ENCODE results near the gene USP17L13.
"Not testable (repeated sequence)": the region's sequence is repeated elsewhere in the genome, so short reads cannot be mapped to it uniquely, and the experiment has no call there.

Gene USP17L13, protein sequence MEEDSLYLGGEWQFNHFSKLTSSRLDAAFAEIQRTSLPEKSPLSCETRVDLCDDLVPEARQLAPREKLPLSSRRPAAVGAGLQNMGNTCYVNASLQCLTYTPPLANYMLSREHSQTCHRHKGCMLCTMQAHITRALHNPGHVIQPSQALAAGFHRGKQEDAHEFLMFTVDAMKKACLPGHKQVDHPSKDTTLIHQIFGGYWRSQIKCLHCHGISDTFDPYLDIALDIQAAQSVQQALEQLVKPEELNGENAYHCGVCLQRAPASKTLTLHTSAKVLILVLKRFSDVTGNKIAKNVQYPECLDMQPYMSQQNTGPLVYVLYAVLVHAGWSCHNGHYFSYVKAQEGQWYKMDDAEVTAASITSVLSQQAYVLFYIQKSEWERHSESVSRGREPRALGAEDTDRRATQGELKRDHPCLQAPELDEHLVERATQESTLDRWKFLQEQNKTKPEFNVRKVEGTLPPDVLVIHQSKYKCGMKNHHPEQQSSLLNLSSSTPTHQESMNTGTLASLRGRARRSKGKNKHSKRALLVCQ

GRCh38 chr4:9224596-9224995 lies at the start of gene USP17L13:
TSS of gene USP17L13 (plus strand) at chr4:9224896. CDS start at chr4:9224896, 0 bp downstream.
- H3K27me3 ChIP-seq (replicated peaks; ENCODE audit: insufficient read depth, low read length); H3F3A ChIP-seq (ENCODE audit: insufficient read depth, low read length); H2AFZ ChIP-seq (ENCODE audit: low read length); H3K4me2 ChIP-seq (ENCODE audit: low read depth, low read length); H3K9me3 ChIP-seq (replicated peaks; ENCODE audit: insufficient read depth, low read length); H3K27ac ChIP-seq (ENCODE audit: low read length); H4K20me1 ChIP-seq (ENCODE audit: insufficient read depth, low read length); H3K4me1 ChIP-seq (ENCODE audit: low read length); DNase-seq; H3K9ac ChIP-seq (ENCODE audit: low read length); H3K79me2 ChIP-seq (ENCODE audit: low read length); H3K36me3 ChIP-seq (replicated peaks; ENCODE audit: insufficient read depth, low read length); H3K4me3 ChIP-seq (ENCODE audit: low read length); H3K9me2 ChIP-seq (replicated peaks; ENCODE audit: insufficient read depth, low read length): not testable (repeated sequence)

- not testable (repeated sequence) for DNase-seq; H4K20me1 ChIP-seq (ENCODE audit: insufficient read depth, low read length); H3K27ac ChIP-seq (ENCODE audit: low read length); H3K9me3 ChIP-seq (replicated peaks; ENCODE audit: insufficient read depth, low read length); H3K4me1 ChIP-seq (ENCODE audit: low read length); H3K27me3 ChIP-seq (replicated peaks; ENCODE audit: insufficient read depth, low read length); H3K9ac ChIP-seq (ENCODE audit: low read length); H3K4me2 ChIP-seq (ENCODE audit: low read depth, low read length); H3K36me3 ChIP-seq (replicated peaks; ENCODE audit: insufficient read depth, low read length); H3K79me2 ChIP-seq (ENCODE audit: low read length); H3K9me2 ChIP-seq (replicated peaks; ENCODE audit: insufficient read depth, low read length); H2AFZ ChIP-seq (ENCODE audit: low read length); H3F3A ChIP-seq (ENCODE audit: insufficient read depth, low read length); H3K4me3 ChIP-seq (ENCODE audit: low read length)
Measured at GRCh38 chr4:9210357-9210756, 14.3 kb upstream of the USP17L13 start, which contains the start of gene USP17L10. TSS of gene USP17L10 (plus strand) at chr4:9210657. CDS start at chr4:9210657, 0 bp downstream.

DNA sequence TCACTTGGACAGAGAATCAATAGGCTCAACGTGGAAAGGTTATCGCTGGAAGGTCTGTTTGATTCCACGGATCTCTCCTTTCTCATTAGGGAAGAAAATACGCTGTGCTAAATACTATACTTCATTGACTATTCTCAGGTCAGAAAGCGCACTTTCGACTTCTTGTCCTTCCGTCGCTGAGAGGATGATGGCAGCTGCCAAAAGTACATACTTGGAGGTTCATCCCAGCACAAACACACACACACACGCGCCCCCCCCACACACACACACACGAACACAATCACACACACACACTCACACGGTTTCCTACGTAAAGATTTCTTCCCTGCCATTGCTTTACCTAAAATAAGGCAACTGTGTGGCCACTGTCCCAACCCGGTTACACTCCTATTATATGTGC lies 10.0 kb upstream of the USP17L13 start:
- not testable (repeated sequence) for H3K9me3 ChIP-seq (replicated peaks; ENCODE audit: insufficient read depth, low read length); H3K27ac ChIP-seq (ENCODE audit: low read length); H3K36me3 ChIP-seq (replicated peaks; ENCODE audit: insufficient read depth, low read length); H3K27me3 ChIP-seq (replicated peaks; ENCODE audit: insufficient read depth, low read length); DNase-seq; H3K4me3 ChIP-seq (ENCODE audit: low read length); H3K4me2 ChIP-seq (ENCODE audit: low read depth, low read length); H3K9me2 ChIP-seq (replicated peaks; ENCODE audit: insufficient read depth, low read length); H3K9ac ChIP-seq (ENCODE audit: low read length); H3F3A ChIP-seq (ENCODE audit: insufficient read depth, low read length); H2AFZ ChIP-seq (ENCODE audit: low read length); H3K79me2 ChIP-seq (ENCODE audit: low read length); H3K4me1 ChIP-seq (ENCODE audit: low read length); H4K20me1 ChIP-seq (ENCODE audit: insufficient read depth, low read length)

DNA sequence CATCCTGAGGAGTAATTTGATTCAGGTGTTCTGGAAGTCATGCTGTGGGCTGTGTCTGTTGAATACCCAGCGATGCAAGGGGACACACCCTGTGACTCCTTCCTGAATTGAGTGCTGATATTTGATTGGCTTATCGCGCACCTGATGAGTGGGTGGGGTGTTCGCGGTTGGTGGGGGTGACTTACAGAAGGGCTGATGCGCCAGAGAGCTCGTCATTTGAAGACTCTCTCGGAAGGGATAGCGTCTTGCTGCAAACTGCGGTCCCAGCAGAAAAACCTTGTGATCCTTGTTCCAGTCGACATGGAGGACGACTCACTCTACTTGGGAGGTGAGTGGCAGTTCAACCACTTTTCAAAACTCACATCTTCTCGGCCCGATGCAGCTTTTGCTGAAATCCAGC lies 9.6 kb upstream of the USP17L13 start, which contains the start of gene USP17L11:
TSS of gene USP17L11 (plus strand) at position 301 of the 400 bp plus-strand sequence. CDS start at position 301, 0 bp downstream.
- H4K20me1 ChIP-seq (ENCODE audit: insufficient read depth, low read length); H3K36me3 ChIP-seq (replicated peaks; ENCODE audit: insufficient read depth, low read length); H3K27me3 ChIP-seq (replicated peaks; ENCODE audit: insufficient read depth, low read length); H3K79me2 ChIP-seq (ENCODE audit: low read length); H3K27ac ChIP-seq (ENCODE audit: low read length); H2AFZ ChIP-seq (ENCODE audit: low read length); H3K9me3 ChIP-seq (replicated peaks; ENCODE audit: insufficient read depth, low read length); H3F3A ChIP-seq (ENCODE audit: insufficient read depth, low read length); DNase-seq; H3K9ac ChIP-seq (ENCODE audit: low read length); H3K4me1 ChIP-seq (ENCODE audit: low read length); H3K4me2 ChIP-seq (ENCODE audit: low read depth, low read length); H3K4me3 ChIP-seq (ENCODE audit: low read length); H3K9me2 ChIP-seq (replicated peaks; ENCODE audit: insufficient read depth, low read length): not testable (repeated sequence)

GRCh38 chr4:9219852-9220251 lies 4.8 kb upstream of the USP17L13 start, which contains the start of gene USP17L12:
TSS of gene USP17L12 (plus strand) at chr4:9220152. CDS start at chr4:9220152, 0 bp downstream.
- DNase-seq; H3K4me2 ChIP-seq (ENCODE audit: low read depth, low read length); H3K27me3 ChIP-seq (replicated peaks; ENCODE audit: insufficient read depth, low read length); H3K36me3 ChIP-seq (replicated peaks; ENCODE audit: insufficient read depth, low read length); H3F3A ChIP-seq (ENCODE audit: insufficient read depth, low read length); H3K9me3 ChIP-seq (replicated peaks; ENCODE audit: insufficient read depth, low read length); H2AFZ ChIP-seq (ENCODE audit: low read length); H3K4me3 ChIP-seq (ENCODE audit: low read length); H3K27ac ChIP-seq (ENCODE audit: low read length); H4K20me1 ChIP-seq (ENCODE audit: insufficient read depth, low read length); H3K4me1 ChIP-seq (ENCODE audit: low read length); H3K9ac ChIP-seq (ENCODE audit: low read length); H3K9me2 ChIP-seq (replicated peaks; ENCODE audit: insufficient read depth, low read length); H3K79me2 ChIP-seq (ENCODE audit: low read length): not testable (repeated sequence)

DNA sequence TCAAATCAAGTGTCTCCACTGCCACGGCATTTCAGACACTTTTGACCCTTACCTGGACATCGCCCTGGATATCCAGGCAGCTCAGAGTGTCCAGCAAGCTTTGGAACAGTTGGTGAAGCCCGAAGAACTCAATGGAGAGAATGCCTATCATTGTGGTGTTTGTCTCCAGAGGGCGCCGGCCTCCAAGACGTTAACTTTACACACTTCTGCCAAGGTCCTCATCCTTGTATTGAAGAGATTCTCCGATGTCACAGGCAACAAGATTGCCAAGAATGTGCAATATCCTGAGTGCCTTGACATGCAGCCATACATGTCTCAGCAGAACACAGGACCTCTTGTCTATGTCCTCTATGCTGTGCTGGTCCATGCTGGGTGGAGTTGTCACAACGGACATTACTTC lies 5.6 kb downstream of the USP17L13 start:
- not testable (repeated sequence) for H3K27me3 ChIP-seq (replicated peaks; ENCODE audit: insufficient read depth, low read length); H3F3A ChIP-seq (ENCODE audit: insufficient read depth, low read length); H4K20me1 ChIP-seq (ENCODE audit: insufficient read depth, low read length); DNase-seq; H3K9ac ChIP-seq (ENCODE audit: low read length); H3K4me2 ChIP-seq (ENCODE audit: low read depth, low read length); H3K79me2 ChIP-seq (ENCODE audit: low read length); H3K9me3 ChIP-seq (replicated peaks; ENCODE audit: insufficient read depth, low read length); H3K36me3 ChIP-seq (replicated peaks; ENCODE audit: insufficient read depth, low read length); H2AFZ ChIP-seq (ENCODE audit: low read length); H3K4me3 ChIP-seq (ENCODE audit: low read length); H3K27ac ChIP-seq (ENCODE audit: low read length); H3K4me1 ChIP-seq (ENCODE audit: low read length); H3K9me2 ChIP-seq (replicated peaks; ENCODE audit: insufficient read depth, low read length)

DNA sequence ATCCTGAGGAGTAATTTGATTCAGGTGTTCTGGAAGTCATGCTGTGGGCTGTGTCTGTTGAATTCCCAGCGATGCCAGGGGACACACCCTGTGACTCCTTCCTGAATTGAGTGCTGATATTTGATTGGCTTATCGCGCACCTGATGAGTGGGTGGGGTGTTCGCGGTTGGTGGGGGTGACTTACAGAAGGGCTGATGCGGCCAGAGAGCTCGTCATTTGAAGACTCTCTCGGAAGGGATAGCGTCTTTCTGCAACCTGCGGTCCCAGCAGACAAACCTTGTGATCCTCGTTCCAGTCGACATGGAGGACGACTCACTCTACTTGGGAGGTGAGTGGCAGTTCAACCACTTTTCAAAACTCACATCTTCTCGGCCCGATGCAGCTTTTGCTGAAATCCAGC lies 9.4 kb downstream of the USP17L13 start, which contains the start of gene USP17L15:
TSS of gene USP17L15 (plus strand) at position 301 of the 400 bp plus-strand sequence. CDS start at position 301, 0 bp downstream.
- H3K4me1 ChIP-seq (ENCODE audit: low read length); H3K27me3 ChIP-seq (replicated peaks; ENCODE audit: insufficient read depth, low read length); H3K9ac ChIP-seq (ENCODE audit: low read length); H3K9me2 ChIP-seq (replicated peaks; ENCODE audit: insufficient read depth, low read length); H3K27ac ChIP-seq (ENCODE audit: low read length); DNase-seq; H3F3A ChIP-seq (ENCODE audit: insufficient read depth, low read length); H3K79me2 ChIP-seq (ENCODE audit: low read length); H4K20me1 ChIP-seq (ENCODE audit: insufficient read depth, low read length); H3K36me3 ChIP-seq (replicated peaks; ENCODE audit: insufficient read depth, low read length); H3K4me3 ChIP-seq (ENCODE audit: low read length); H2AFZ ChIP-seq (ENCODE audit: low read length); H3K4me2 ChIP-seq (ENCODE audit: low read depth, low read length); H3K9me3 ChIP-seq (replicated peaks; ENCODE audit: insufficient read depth, low read length): not testable (repeated sequence)

- H3K4me2 ChIP-seq (ENCODE audit: low read depth, low read length); H3K4me3 ChIP-seq (ENCODE audit: low read length); H3K36me3 ChIP-seq (replicated peaks; ENCODE audit: insufficient read depth, low read length); H3K9me3 ChIP-seq (replicated peaks; ENCODE audit: insufficient read depth, low read length); H3F3A ChIP-seq (ENCODE audit: insufficient read depth, low read length); H3K4me1 ChIP-seq (ENCODE audit: low read length); H3K27me3 ChIP-seq (replicated peaks; ENCODE audit: insufficient read depth, low read length); H3K27ac ChIP-seq (ENCODE audit: low read length); H4K20me1 ChIP-seq (ENCODE audit: insufficient read depth, low read length); H3K79me2 ChIP-seq (ENCODE audit: low read length); H3K9ac ChIP-seq (ENCODE audit: low read length); H3K9me2 ChIP-seq (replicated peaks; ENCODE audit: insufficient read depth, low read length); H2AFZ ChIP-seq (ENCODE audit: low read length): not testable (repeated sequence)
- DNase-seq: peak; percentile 0
Measured at GRCh38 chr4:9238461-9238860, 13.8 kb downstream of the USP17L13 start.

Measured in MM.1S (cell line).